Fibroblast of lung (primary cell): ENCODE measurements around the gene FTO. TPM values are rescaled to one million over a fixed set of nuclear protein-coding genes. Genes with fewer than 3 reads are reported as not detected.

Experiments
- DNase-seq, 2 donors: peaks; one replicate each; pipeline versions ENCODE4 v3.0.0 to v3.0.0-alpha.2; 2010; ENCODE audit warnings: low read depth in 2 of 2
- H2AFZ ChIP-seq: 2 replicates; pipeline ENCODE4 v1.5.1; 2012; ENCODE audit warnings: low read length, control low read depth, inconsistent platforms
- H3K27ac ChIP-seq: 2 replicates; pipeline ENCODE4 v1.5.1; 2011; ENCODE audit warnings: low read length, control low read depth; ENCODE audit not compliant: insufficient read depth
- H3K27me3 ChIP-seq: 2 replicates; pipeline ENCODE4 v1.5.1; 2011; ENCODE audit warnings: mild to moderate bottlenecking, low read length; ENCODE audit not compliant: control insufficient read depth, insufficient read depth
- H3K36me3 ChIP-seq: 2 replicates; pipeline ENCODE4 v1.5.1; 2011; ENCODE audit warnings: low read length; ENCODE audit not compliant: control insufficient read depth, insufficient read depth
- H3K4me1 ChIP-seq: 2 replicates; pipeline ENCODE4 v1.5.1; 2011; ENCODE audit warnings: low read length; ENCODE audit not compliant: control insufficient read depth, insufficient read depth; ENCODE audit errors: extremely low read depth
- H3K4me2 ChIP-seq: 2 replicates; pipeline ENCODE4 v1.5.1; 2011; ENCODE audit warnings: low read length, control low read depth; ENCODE audit not compliant: insufficient read depth; ENCODE audit errors: extremely low read depth
- H3K4me3 ChIP-seq, 4 experiments: fragments of 200-600 bp in 1 of 4; sonication (generic) in 1 of 4; replicated peaks in 1 of 4; 2 replicates each; pipeline ENCODE4 v1.5.1; 2011 to 2016; ENCODE audit warnings: low read length in 4 of 4, low read depth in 3 of 4, mild to moderate bottlenecking in 3 of 4, control low read depth in 2 of 4, inconsistent platforms in 1 of 4, mixed read lengths in 1 of 4; ENCODE audit not compliant: insufficient read depth in 1 of 4; ENCODE audit errors: control extremely low read depth in 1 of 4
- H3K79me2 ChIP-seq: 2 replicates; pipeline ENCODE4 v1.5.1; 2012; ENCODE audit warnings: mild to moderate bottlenecking, low read length, inconsistent platforms; ENCODE audit not compliant: control insufficient read depth, insufficient read depth
- H3K9ac ChIP-seq: 2 replicates; pipeline ENCODE4 v1.5.1; 2011; ENCODE audit warnings: mild to moderate bottlenecking, low read length, control low read depth; ENCODE audit not compliant: insufficient read depth
- H3K9me3 ChIP-seq: 2 replicates; pipeline ENCODE4 v1.5.1; 2012; ENCODE audit warnings: low read depth, low read length; ENCODE audit not compliant: control insufficient read depth, insufficient read depth
- H4K20me1 ChIP-seq: 2 replicates; pipeline ENCODE4 v1.5.1; 2011; ENCODE audit warnings: low read length; ENCODE audit not compliant: control insufficient read depth, insufficient read depth; ENCODE audit errors: extremely low read depth
- EZH2 ChIP-seq: IDR thresholded peaks from 2 replicates; pipeline ENCODE4 v1.5.1; 2012; ENCODE audit warnings: low read length, control low read depth, mild to moderate bottlenecking; ENCODE audit errors: missing control alignments
- polyA minus RNA-seq: library from RNA; depleted of rRNA, polyadenylated mRNA; stranded (reverse); fragments of >200 nt; gene quantifications from 2 replicates; pipeline ENCODE4 v1.2.3, GENCODE V29; 2011; ENCODE audit warnings: low replicate concordance
- polyA plus RNA-seq, 2 donors: library from polyadenylated mRNA; depleted of rRNA in 1 of 2; stranded (reverse) in 1 of 2; unstranded in 1 of 2; fragments of >200 nt; gene quantifications; 2 replicates each; pipeline ENCODE4 v1.2.1, GENCODE V29; 2011 to 2012; ENCODE audit warnings: missing spikeins in 1 of 2
- total RNA-seq: library from RNA; depleted of rRNA; stranded (reverse); fragments of >200 nt; gene quantifications from 2 replicates; pipeline ENCODE4 v1.2.1, GENCODE V29; 2014
- TF ChIP-seq, protein P1 (sequence below), 2 donors: IDR thresholded peaks in 1 of 2; conservative IDR thresholded peaks in 1 of 2; 1 replicate in 1 of 2; 2 replicates in 1 of 2; pipeline ENCODE4 v1.5.1; 2011 to 2012; ENCODE audit warnings: low read length in 2 of 2, control low read depth in 1 of 2, inconsistent platforms in 1 of 2, low read depth in 1 of 2, mild to moderate bottlenecking in 1 of 2

FTO gene
- 42.9 and 61.1 TPM in 2 replicates for total RNA-seq
- polyA plus RNA-seq = 97.6 and 117 TPM in 2 replicates
- 55.2 and 62.3 TPM in 2 replicates for polyA plus RNA-seq (2012)
- 84.1 and 89.2 TPM in 2 replicates for polyA minus RNA-seq

DNA sequence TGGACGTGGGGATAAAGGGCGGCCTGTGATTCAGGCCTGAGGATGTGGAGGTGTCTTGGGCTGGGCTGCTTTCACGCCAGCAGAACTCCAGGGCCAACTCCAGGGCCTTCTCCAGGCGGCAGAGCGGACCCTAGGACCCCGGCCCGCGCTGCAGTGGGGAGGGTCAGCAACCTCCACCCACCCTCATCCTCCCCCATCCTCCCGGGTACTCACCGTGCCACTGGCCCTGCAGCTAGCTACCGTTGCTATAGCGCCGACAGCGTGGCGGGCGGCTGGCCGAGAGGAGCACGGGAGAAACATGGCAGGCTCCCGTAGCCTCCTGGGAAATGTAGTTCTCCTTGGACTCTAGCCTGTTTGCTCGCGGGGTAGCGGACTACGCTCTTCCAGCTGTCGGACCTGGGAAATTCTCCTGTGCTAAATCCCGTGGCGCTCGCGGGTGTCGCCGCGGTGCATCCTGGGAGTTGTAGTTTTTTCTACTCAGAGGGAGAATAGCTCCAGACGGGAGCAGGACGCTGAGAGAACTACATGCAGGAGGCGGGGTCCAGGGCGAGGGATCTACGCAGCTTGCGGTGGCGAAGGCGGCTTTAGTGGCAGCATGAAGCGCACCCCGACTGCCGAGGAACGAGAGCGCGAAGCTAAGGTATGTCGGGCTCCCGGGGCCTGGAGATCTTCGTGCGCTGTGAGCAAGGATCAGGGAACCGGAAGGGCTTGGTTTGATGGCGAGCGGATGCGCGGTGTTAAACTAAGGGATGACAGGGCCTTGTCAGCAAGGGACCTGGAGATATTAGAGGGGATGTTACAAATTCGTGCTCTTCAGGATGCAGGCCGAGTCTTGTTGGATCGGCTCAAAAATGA, at the start of gene FTO, which contains the start of gene RPGRIP1L:
TSS of gene FTO (plus strand) at position 567 of the 855 bp plus-strand sequence.
TSS of gene RPGRIP1L (minus strand) at position 270 of the 855 bp plus-strand sequence. CDS start 3,136 bp downstream, outside the sequence.
- peak within 1 kb of the TSS; percentile 66 for H2AFZ ChIP-seq
- peak within 1 kb of the TSS; percentile 88 for H3K4me2 ChIP-seq
- DNase-seq = peak; percentile 98 to 99
- H3K79me2 ChIP-seq = peaks cover 33% of the 10 kb centered on the region
- H3K9me3 ChIP-seq = no peaks in the 10 kb centered on the region
- H3K36me3 ChIP-seq = no peaks in the 10 kb centered on the region
- peak within 1 kb of the TSS; percentile 71 for H3K27ac ChIP-seq
- TF ChIP-seq EZH2 = no peak
- TF ChIP-seq, protein P1, sequence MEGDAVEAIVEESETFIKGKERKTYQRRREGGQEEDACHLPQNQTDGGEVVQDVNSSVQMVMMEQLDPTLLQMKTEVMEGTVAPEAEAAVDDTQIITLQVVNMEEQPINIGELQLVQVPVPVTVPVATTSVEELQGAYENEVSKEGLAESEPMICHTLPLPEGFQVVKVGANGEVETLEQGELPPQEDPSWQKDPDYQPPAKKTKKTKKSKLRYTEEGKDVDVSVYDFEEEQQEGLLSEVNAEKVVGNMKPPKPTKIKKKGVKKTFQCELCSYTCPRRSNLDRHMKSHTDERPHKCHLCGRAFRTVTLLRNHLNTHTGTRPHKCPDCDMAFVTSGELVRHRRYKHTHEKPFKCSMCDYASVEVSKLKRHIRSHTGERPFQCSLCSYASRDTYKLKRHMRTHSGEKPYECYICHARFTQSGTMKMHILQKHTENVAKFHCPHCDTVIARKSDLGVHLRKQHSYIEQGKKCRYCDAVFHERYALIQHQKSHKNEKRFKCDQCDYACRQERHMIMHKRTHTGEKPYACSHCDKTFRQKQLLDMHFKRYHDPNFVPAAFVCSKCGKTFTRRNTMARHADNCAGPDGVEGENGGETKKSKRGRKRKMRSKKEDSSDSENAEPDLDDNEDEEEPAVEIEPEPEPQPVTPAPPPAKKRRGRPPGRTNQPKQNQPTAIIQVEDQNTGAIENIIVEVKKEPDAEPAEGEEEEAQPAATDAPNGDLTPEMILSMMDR (conservative IDR thresholded peaks at IDR 0.05 in 1 of 2, IDR thresholded peaks at IDR 0.05 in 1 of 2; ENCODE audit: low read depth in 1 of 2, low read length in 2 of 2) = no peak
- no peaks in the 10 kb centered on the region for H4K20me1 ChIP-seq
- no peaks in the 10 kb centered on the region for H3K4me1 ChIP-seq
- H3K4me3 ChIP-seq = peak within 1 kb of the TSS; percentile 64 to 97 (median 84)
- H3K9ac ChIP-seq = peak within 1 kb of the TSS; percentile 67
- no peaks in the 10 kb centered on the region for H3K27me3 ChIP-seq

DNA sequence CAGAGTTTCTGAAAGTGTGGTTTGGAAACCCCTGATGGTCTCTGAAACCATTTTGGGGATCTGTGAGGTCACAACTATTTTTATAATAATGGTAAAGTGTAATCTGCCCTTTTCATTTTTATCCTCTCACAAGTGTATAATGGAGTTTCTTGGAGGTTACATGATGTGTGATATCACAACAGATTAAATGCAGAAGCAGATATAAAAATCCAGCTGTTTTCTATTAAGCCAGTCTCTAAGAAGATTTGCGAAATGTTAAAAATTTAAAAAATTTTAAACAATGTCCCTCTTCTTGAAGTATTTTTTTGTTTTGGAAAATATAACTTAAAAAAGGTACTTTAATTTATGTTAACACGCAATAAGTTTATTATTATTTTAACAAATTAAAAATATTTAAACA, 49.0 kb upstream of the FTO start:
- Histone ChIP-seq H3K4me1 (no peaks in the 10 kb centered on the region), H3K9ac (no peak overlapping the region), H3K4me2 (no peak overlapping the region), H3K4me3 (no peak overlapping the region), H3K36me3 (peaks cover 1% of the 10 kb centered on the region), H3K79me2 (no peaks in the 10 kb centered on the region), H3K9me3 (no peaks in the 10 kb centered on the region), H4K20me1 (no peaks in the 10 kb centered on the region), H3K27me3 (no peaks in the 10 kb centered on the region), H3K27ac (no peak overlapping the region), H2AFZ (no peak overlapping the region)
- no peak for DNase-seq
- TF ChIP-seq, protein P1 (conservative IDR thresholded peaks at IDR 0.05 in 1 of 2, IDR thresholded peaks at IDR 0.05 in 1 of 2; ENCODE audit: low read depth in 1 of 2, low read length in 2 of 2) = no peak
- TF ChIP-seq EZH2 = no peak

DNA sequence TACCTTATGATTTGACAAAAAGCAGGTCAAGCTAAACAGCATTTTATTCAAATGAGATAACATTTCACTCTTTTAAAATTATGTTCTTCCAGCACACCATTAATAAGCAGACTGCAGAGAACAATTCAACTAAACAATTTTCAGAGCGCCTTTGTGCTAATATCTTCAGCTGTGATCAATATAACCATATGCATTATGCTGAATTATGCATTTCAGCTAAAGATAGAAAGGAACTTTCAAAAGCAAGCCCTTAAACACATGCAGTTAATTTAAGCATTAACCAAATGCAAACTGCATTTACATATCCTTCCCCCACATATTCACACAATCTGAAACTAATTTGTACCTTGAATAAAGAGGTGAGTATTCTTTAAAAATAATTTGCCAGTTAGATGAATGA, 41.9 kb upstream of the FTO start:
- Histone ChIP-seq H3K4me2 (no peak overlapping the region), H3K9ac (no peak overlapping the region), H3K4me1 (peaks cover 5% of the 10 kb centered on the region), H3K27ac (no peak overlapping the region), H3K79me2 (no peaks in the 10 kb centered on the region), H3K36me3 (no peaks in the 10 kb centered on the region), H2AFZ (no peak overlapping the region), H4K20me1 (no peaks in the 10 kb centered on the region), H3K27me3 (no peaks in the 10 kb centered on the region), H3K4me3 (no peak overlapping the region), H3K9me3 (no peaks in the 10 kb centered on the region)
- no peak for TF ChIP-seq EZH2
- TF ChIP-seq, protein P1 (conservative IDR thresholded peaks at IDR 0.05 in 1 of 2, IDR thresholded peaks at IDR 0.05 in 1 of 2; ENCODE audit: low read depth in 1 of 2, low read length in 2 of 2) = no peak
- no peak for DNase-seq
